ENCODE measurements around the gene MAN1C1.

The MAN1C1 gene

GRCh38 chr1:25817840-25818501 is 201.4 kb downstream of the MAN1C1 start:
- DNase-seq (ENCODE audit: low spot score) = no peak

DNA sequence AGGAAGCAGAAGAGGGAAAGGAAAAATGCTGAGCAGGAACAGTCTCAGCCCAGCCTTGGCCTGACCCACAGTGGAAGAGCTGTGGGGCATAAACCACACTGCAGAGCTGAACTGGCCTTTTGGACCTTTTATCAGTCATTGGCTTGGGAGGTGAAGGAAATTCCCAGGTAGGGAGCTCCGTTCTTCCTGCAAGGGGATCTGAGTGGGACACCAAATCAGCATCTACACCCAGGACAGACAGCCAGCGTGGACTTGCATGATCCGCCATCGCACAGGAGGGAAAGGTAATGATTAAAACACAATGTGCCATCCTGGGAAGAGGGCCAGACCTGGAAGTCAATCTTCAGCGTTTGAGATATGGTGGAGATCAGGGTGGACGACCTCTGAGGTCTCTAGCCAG is 202.0 kb downstream of the MAN1C1 start:
- DNase-seq (ENCODE audit: low spot score) = no peak

- DNase-seq (ENCODE audit: low spot score) = peak; percentile 97
These were observed 203.1 kb downstream of the MAN1C1 start, which contains the start of gene MTFR1L for GRCh38 chr1:25819491-25820246. Gene MTFR1L, plus strand, starts transcription at chr1:25819954. Its CDS starts 3,151 bp downstream, at chr1:25823105.

DNA sequence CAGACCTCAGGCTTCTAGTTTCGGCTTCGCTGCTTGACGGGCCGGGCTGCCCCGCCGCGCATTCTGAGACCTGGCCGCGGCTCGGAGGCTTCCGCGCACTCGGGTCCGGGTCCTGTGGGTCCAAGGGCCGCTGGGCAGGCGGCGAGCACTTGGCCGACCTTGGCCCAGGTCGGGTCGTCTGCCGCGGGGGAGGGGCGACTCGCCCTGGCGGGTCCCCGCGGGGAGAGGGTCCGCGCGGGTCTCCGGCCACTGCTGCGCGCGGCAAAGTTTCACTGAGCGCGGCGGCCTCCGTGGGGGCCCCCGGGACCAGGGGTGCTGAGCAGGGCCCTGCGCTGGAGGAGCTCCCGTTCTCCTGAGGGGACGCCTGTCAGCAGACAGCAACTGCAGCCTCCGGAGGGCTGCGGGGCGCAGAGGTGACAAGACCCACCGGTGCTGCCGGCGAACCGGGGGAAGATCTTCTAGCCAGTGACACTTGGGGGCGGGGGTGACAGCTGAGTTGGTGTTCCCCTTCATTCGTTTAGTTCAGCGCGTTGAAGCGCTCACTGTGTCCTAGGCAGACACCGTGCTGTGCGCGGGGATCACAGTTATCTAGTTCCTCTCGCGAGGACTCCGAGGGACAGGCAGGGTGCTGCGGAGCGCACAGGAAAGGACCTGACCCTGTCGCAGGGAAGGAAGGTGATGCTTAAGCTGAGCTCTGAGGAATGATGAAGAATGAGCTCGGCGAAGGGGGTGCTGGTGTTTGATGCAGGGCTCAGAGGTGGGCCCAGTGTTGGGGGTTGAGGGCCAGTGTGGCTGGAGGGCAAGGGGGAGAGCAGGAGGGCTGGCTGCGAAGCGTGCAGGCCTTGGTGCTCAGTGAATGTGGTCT is 203.9 kb downstream of the MAN1C1 start:
- DNase-seq (ENCODE audit: low spot score) = peak; percentile 83

- no peak for DNase-seq (ENCODE audit: low spot score)
These were observed 204.5 kb downstream of the MAN1C1 start for GRCh38 chr1:25821112-25821476.

GRCh38 chr1:25821630-25822091 is 205.1 kb downstream of the MAN1C1 start:
- DNase-seq (ENCODE audit: low spot score) = no peak

- no peak for DNase-seq (ENCODE audit: low spot score)
These were observed 209.0 kb downstream of the MAN1C1 start for GRCh38 chr1:25825605-25826004.

DNA sequence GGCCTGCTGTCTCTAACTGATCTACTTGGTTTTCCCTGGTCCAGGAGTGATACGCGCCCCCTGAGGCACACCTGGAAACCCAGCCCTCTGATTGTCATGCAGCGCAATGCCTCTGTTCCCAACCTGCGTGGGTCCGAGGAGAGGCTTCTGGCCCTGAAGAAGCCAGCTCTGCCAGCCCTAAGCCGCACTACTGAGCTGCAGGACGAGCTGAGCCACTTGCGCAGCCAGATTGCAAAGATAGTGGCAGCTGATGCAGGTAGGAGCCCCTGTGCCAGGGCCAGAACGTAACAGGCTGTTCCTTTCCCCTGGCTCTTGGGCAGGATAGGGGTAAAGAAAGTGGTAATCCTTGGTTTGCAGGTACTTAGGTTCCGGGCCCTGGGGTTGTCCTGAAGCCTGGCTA is 210.0 kb downstream of the MAN1C1 start:
- DNase-seq (ENCODE audit: low spot score) = no peak

DNA sequence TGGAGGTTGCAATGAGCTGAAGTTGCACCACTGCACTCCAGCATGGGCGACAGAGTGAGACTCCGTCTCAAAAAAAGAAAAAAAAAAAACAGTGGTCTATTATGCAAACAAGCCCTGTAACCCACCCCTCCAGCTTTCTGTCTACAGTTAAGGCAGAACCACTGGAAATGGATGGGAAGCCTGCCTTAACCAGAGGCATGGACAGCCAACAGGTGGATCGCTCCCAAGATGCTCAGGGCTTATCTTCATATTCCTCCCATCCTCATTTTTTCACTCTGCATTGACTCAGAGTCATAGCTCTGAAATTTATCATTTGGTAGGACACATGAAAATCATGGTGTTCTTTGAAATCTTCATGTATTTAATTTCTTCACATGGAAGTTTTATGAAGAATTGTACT is 211.9 kb downstream of the MAN1C1 start:
- DNase-seq (ENCODE audit: low spot score) = no peak

DNA sequence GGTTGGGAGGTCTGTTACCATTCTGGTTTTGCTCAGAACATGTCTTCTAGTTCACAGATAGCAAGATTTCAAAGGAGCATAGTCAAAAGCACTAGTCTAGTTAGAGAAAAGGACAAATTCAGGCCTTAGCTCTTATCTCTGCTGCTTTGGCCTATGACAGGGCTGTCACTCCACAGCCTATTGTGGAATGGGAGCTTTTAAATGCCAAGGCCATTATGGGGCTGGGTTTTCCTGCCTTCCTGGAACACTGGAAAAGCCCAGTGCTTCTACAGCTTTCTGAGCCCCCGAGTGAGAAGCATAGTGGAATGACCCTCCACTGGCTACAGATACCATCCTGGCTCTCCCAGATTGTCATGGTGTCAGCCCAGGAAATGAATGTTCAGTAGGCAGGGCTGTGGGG is 212.5 kb downstream of the MAN1C1 start:
- DNase-seq (ENCODE audit: low spot score) = no peak

GRCh38 chr1:25831569-25832196 is 215.1 kb downstream of the MAN1C1 start:
- DNase-seq (ENCODE audit: low spot score) = no peak

- no peak for DNase-seq (ENCODE audit: low spot score)
These were observed 215.9 kb downstream of the MAN1C1 start for GRCh38 chr1:25832336-25833037.

GRCh38 chr1:25833158-25833557 is 216.6 kb downstream of the MAN1C1 start:
- DNase-seq (ENCODE audit: low spot score) = no peak
